GM12874 (cell line): ENCODE measurements around the gene MAPKAPK2.

ENCODE experiments used
- CTCF ChIP-seq: IDR thresholded peaks from 2 replicates; pipeline ENCODE4 v1.5.1; 2011; ENCODE audit warnings: low read depth, mild to moderate bottlenecking, control low read depth, low read length, moderate library complexity; ENCODE audit not compliant: insufficient read depth

MAPKAPK2 gene

GRCh38 chr1:206719169-206719839, 34.6 kb downstream of the MAPKAPK2 start:
- TF ChIP-seq CTCF, result no peak

GRCh38 chr1:206721454-206721853, 36.7 kb downstream of the MAPKAPK2 start:
- TF ChIP-seq CTCF, result no peak

- no peak for TF ChIP-seq CTCF
Observed at GRCh38 chr1:206722751-206723461, 38.2 kb downstream of the MAPKAPK2 start.

- no peak for TF ChIP-seq CTCF
Observed at GRCh38 chr1:206723462-206723804, 38.7 kb downstream of the MAPKAPK2 start.

- no peak for TF ChIP-seq CTCF
Observed at GRCh38 chr1:206723805-206724472, 39.2 kb downstream of the MAPKAPK2 start.

GRCh38 chr1:206725109-206725963, 40.6 kb downstream of the MAPKAPK2 start:
- TF ChIP-seq CTCF, result peak; percentile 84
